ENCODE results near the gene HOXB5. TPM values are rescaled to one million over a fixed set of nuclear protein-coding genes. Genes with fewer than 3 reads are reported as not detected.
A peak's percentile ranks its signal among the peaks of the same experiment; 100 is the strongest.

The HOXB5 gene
- total RNA-seq, 2 experiments from 2014 or later = not detected

DNA sequence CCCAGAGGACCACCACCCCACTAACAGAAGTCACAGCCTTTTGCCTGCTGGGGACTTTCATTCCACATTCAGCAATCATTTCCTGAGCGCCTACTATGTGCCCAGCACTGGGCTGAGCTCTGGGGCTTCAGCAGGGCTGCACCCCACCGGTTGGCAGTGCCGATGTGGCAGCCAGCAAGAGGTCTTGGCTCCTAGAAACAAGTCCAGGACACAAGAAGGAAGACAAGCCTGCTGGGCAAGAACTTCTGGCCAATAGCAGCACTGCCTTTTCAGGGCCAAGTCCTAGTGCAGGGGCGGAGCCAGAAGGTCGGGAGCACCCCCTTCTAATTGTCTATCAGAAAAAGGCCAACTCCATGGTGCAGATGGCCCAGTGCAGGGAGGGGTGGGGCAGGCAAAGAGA lies 45.6 kb upstream of the HOXB5 start:
- Mint-ChIP-seq H3K27me3 (peaks cover 100% of the 10 kb centered on the region), H3K4me1 (ENCODE audit: low read depth) (peaks cover 14% of the 10 kb centered on the region), H3K27ac (no peak overlapping the region), H3K9me3 (no peaks in the 10 kb centered on the region), H3K36me3 (ENCODE audit: low read depth) (no peaks in the 10 kb centered on the region), H3K4me3 (no peak overlapping the region)
- H3K9me3 ChIP-seq (ENCODE audit: control insufficient read depth in 1 of 2, insufficient read depth in 1 of 2, low read length in 2 of 2) = peaks cover 0 to 21% of the 10 kb centered on the region in 2 experiments
- H3K4me1 ChIP-seq (ENCODE audit: insufficient read depth, low read length) = peaks cover 29% of the 10 kb centered on the region
- CTCF ChIA-PET = no interaction called here
- no peak overlapping the region for H3K4me3 ChIP-seq (ENCODE audit: low read length)
- POLR2A ChIA-PET = no interaction called here
- TF ChIP-seq, protein P1, sequence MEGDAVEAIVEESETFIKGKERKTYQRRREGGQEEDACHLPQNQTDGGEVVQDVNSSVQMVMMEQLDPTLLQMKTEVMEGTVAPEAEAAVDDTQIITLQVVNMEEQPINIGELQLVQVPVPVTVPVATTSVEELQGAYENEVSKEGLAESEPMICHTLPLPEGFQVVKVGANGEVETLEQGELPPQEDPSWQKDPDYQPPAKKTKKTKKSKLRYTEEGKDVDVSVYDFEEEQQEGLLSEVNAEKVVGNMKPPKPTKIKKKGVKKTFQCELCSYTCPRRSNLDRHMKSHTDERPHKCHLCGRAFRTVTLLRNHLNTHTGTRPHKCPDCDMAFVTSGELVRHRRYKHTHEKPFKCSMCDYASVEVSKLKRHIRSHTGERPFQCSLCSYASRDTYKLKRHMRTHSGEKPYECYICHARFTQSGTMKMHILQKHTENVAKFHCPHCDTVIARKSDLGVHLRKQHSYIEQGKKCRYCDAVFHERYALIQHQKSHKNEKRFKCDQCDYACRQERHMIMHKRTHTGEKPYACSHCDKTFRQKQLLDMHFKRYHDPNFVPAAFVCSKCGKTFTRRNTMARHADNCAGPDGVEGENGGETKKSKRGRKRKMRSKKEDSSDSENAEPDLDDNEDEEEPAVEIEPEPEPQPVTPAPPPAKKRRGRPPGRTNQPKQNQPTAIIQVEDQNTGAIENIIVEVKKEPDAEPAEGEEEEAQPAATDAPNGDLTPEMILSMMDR (IDR thresholded peaks at IDR 0.05) = no peak
- intact Hi-C loops (cut with DNase I, micrococcal nuclease) = no loop called here
- H3K27me3 ChIP-seq (ENCODE audit: control insufficient read depth in 1 of 2, insufficient read depth in 2 of 2, low read length in 2 of 2) = peaks cover 88 to 98% of the 10 kb centered on the region in 2 experiments
- ATAC-seq (ENCODE audit: poor library complexity) = no peak
- no peak for DNase-seq
- no peak overlapping the region for H3K27ac ChIP-seq (ENCODE audit: low read depth in 1 of 2, low read length in 2 of 2)
- H3K36me3 ChIP-seq (ENCODE audit: insufficient read depth, low read length) = no peaks in the 10 kb centered on the region

DNA sequence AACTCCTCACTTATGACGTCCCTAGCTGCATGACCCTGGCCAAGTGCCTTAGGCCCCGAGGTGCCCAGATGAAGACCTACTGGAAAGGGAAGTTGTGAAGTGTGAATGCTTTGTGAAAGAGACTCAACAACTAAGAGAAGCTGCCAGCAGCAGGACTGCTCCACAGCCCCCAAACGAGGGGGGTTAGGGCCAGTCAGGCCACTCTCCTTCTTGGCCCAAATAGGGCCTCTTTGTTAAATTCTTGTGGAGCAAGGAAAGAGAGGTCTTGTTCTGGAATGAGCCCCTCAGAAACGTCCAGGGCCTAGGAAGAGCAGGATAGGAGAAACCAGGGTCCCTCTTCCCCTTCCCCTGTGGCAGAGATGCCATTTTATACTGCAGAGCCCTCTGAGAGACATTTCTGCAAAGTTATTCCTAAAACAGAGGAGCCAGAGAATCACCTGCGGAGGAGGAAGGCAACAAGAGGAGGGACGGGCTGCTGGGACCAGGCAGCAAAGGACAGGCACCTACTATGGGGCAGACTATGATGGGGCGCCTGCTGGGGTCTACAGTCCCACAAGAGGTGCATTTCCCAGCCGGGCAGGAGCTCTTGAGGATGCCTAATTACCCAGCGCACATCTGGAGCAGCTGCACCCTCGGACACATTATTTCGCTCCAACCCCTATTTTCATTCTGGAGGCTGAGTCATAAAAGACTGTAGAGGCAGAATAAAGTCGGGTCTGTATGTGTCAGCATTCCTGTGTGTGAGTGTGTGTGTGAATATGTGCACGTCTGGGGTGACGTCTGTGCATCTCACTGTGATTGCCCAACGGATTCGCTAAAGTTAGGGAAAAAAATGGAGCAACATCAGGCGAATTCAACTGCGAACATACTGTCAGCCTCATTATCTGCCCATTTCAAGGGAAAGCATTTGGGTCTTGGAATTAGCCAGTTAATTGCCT lies 44.0 kb upstream of the HOXB5 start:
- intact Hi-C loops (cut with DNase I, micrococcal nuclease) = no loop called here
- Histone ChIP-seq H3K9me3 (ENCODE audit: control insufficient read depth in 1 of 2, insufficient read depth in 1 of 2, low read length in 2 of 2) (peaks cover 0 to 29% of the 10 kb centered on the region in 2 experiments), H3K4me1 (ENCODE audit: insufficient read depth, low read length) (peaks cover 34% of the 10 kb centered on the region), H3K27ac (ENCODE audit: low read depth in 1 of 2, low read length in 2 of 2) (no peak overlapping the region), H3K36me3 (ENCODE audit: insufficient read depth, low read length) (no peaks in the 10 kb centered on the region), H3K4me3 (ENCODE audit: low read length) (no peak overlapping the region), H3K27me3 (ENCODE audit: control insufficient read depth in 1 of 2, insufficient read depth in 2 of 2, low read length in 2 of 2) (peaks cover 85 to 97% of the 10 kb centered on the region in 2 experiments)
- no peak for ATAC-seq (ENCODE audit: poor library complexity)
- TF ChIP-seq, protein P1 (IDR thresholded peaks at IDR 0.05) = no peak
- Mint-ChIP-seq H3K4me1 (ENCODE audit: low read depth) (peaks cover 19% of the 10 kb centered on the region), H3K27me3 (peaks cover 98% of the 10 kb centered on the region), H3K9me3 (no peaks in the 10 kb centered on the region), H3K36me3 (ENCODE audit: low read depth) (no peaks in the 10 kb centered on the region), H3K4me3 (no peak overlapping the region), H3K27ac (no peak overlapping the region)
- ChIA-PET POLR2A (interaction anchor here (1.7 kb wide), 1 partner anchor 10 kb away, joined by 4 read pairs; no protein-coding TSS in a partner anchor), CTCF (interaction anchor here (1.2 to 3.2 kb wide), 5 partner anchors 11 to 186 kb away, joined by 3 to 19 read pairs (median 6); partner anchors contain the start of gene HOXB9)
- DNase-seq = no peak

DNA sequence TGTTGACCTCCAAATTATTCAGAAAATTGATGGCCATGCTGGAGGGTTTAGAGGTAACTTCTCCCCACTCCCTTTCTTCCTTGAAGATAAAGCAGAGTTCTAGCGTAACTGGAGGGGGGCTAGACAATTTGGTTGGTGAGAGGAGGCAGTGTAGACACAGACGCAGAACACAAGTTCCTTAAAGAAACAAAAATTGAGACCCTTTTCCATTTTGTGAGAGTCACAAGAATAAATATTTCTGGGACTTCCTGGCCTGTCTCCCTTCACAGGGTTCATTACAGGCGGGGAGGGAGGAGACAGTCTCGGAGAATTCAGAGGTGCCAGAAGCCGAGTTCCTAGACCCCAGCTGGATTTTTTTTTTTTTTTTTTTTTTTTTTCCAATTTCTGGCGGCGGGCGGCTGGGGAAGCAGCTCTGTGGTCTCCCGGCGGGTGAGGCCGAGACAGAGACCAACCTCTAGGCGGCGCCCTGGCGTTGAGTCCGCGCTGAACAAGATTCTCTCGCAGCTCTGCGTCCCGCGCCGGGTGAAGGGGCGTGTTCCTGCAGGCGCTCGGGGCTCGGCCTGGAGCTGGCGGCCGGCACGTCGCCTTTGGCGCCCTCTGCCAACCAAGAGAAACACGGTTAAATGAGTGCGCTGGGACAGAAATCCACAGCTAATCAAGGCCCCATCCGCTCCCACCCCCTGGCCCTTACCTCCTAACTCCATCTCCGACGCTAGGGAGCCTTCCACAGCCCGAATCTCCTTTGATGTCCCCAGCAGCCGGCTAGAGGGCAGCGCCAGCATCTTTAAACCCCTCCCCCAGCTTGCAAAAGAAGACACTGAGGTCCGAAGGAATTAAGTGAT lies 42.8 kb upstream of the HOXB5 start:
- Histone ChIP-seq H3K36me3 (ENCODE audit: insufficient read depth, low read length) (no peaks in the 10 kb centered on the region), H3K4me3 (ENCODE audit: low read length) (no peak overlapping the region), H3K27me3 (ENCODE audit: control insufficient read depth in 1 of 2, insufficient read depth in 2 of 2, low read length in 2 of 2) (peaks cover 85 to 97% of the 10 kb centered on the region in 2 experiments), H3K27ac (ENCODE audit: low read depth in 1 of 2, low read length in 2 of 2) (no peak overlapping the region), H3K4me1 (ENCODE audit: insufficient read depth, low read length) (peaks cover 22% of the 10 kb centered on the region), H3K9me3 (ENCODE audit: control insufficient read depth in 1 of 2, insufficient read depth in 1 of 2, low read length in 2 of 2) (peaks cover 0 to 20% of the 10 kb centered on the region in 2 experiments)
- DNase-seq (peak; percentile 45 to 82 (median 58)), ATAC-seq (ENCODE audit: poor library complexity) (peak; percentile 83)
- H3K27ac Mint-ChIP-seq = no peak overlapping the region
- H3K27me3 Mint-ChIP-seq = peaks cover 98% of the 10 kb centered on the region
- H3K4me1 Mint-ChIP-seq (ENCODE audit: low read depth) = peaks cover 13% of the 10 kb centered on the region
- ChIA-PET POLR2A (interaction anchor here (0.6 to 1.7 kb wide), 2 partner anchors 9 to 32 kb away, joined by 3 to 4 read pairs; no protein-coding TSS in a partner anchor), CTCF (interaction anchor here (0.6 to 3.2 kb wide), 29 partner anchors 10 to 1671 kb away, joined by 3 to 19 read pairs (median 4); partner anchors contain the start of gene HOXB9)
- intact Hi-C loops (cut with DNase I, micrococcal nuclease) = no loop called here
- no peaks in the 10 kb centered on the region for H3K36me3 Mint-ChIP-seq (ENCODE audit: low read depth)
- H3K4me3 Mint-ChIP-seq = no peak overlapping the region
- H3K9me3 Mint-ChIP-seq = no peaks in the 10 kb centered on the region
- TF ChIP-seq, protein P1 (IDR thresholded peaks at IDR 0.05) = peak; percentile 74

All from CD4-positive, alpha-beta T cell (primary cell).